GM12864 (cell line): ENCODE results near the gene VAMP5.
"Not testable (repeated sequence)": the region's sequence is repeated elsewhere in the genome, so short reads cannot be mapped to it uniquely, and the experiment has no call there.

Experiments
- DNase-seq: peaks from one replicate; pipeline ENCODE4 v3.0.0-alpha.2; 2011; ENCODE audit warnings: low read depth
- H3K4me3 ChIP-seq: 2 replicates; pipeline ENCODE4 v1.5.1; 2011; ENCODE audit warnings: mild to moderate bottlenecking, low read depth, low read length, control low read depth
- TF ChIP-seq, protein P1 (sequence below): IDR thresholded peaks from 2 replicates; pipeline ENCODE4 v1.5.1; 2011; ENCODE audit warnings: low read depth, mild to moderate bottlenecking, moderate library complexity, low read length, control low read depth, inconsistent platforms; ENCODE audit errors: missing control alignments

The VAMP5 gene

DNA sequence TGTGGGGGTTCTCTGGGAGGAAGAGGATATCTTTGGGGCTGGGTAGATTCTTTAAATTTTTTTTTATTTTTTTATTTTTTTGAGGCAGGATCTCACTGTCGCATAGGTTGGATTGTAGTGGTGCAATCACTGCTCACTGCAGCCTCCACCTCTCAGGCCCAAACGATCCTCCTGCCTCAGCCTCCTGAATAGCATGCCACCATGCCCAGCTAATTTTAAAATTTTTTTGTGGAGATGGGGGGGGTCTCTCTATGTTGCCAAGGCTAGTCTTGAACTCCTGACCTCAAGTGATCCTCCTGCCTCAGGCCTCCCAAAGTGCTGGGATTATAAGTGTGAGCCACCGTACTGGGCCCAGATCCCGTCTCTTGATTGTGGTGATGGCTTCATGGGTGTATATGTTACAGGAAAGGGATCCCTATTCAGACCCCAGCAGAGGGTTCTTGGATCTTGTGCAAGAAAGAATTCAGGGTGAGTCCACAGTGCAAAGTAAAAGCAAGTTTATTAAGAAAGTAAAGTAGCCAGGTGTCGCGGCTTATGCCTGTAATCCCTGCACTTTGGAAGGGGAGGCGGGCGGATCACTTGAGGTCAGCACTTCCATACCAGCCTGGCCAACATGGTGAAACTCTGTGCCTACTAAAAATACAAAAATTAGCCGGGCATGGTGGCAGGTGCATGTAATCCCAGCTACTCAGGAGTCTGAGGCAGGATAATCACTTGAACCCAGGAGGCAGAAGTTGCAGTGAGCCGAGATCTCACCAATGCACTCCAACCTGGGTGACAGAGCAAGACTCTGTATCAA lies 29.7 kb downstream of the VAMP5 start:
- TF ChIP-seq, protein P1, sequence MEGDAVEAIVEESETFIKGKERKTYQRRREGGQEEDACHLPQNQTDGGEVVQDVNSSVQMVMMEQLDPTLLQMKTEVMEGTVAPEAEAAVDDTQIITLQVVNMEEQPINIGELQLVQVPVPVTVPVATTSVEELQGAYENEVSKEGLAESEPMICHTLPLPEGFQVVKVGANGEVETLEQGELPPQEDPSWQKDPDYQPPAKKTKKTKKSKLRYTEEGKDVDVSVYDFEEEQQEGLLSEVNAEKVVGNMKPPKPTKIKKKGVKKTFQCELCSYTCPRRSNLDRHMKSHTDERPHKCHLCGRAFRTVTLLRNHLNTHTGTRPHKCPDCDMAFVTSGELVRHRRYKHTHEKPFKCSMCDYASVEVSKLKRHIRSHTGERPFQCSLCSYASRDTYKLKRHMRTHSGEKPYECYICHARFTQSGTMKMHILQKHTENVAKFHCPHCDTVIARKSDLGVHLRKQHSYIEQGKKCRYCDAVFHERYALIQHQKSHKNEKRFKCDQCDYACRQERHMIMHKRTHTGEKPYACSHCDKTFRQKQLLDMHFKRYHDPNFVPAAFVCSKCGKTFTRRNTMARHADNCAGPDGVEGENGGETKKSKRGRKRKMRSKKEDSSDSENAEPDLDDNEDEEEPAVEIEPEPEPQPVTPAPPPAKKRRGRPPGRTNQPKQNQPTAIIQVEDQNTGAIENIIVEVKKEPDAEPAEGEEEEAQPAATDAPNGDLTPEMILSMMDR: no peak
- DNase-seq: no peak
- H3K4me3 ChIP-seq: no peak overlapping the region

DNA sequence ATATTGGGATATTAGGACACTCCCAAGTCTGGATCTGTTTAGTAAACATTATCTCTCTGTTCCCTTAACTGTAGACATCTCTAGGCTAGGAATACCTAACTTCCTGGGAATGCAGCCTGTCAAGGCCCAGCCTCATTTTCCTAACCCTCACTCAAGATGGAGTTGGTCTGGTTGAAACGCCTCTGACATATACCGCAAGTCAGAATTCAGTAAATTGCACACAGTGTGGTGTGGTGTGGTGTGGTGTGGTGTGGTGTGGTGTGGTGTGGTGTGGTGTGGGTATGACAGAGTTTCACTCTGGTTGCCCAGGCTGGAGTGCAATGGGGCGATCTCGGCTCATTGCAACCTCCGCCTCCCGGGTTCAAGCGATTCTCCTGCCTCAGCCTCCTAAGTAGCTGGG lies 30.5 kb downstream of the VAMP5 start:
- not testable (repeated sequence) for DNase-seq, H3K4me3 ChIP-seq

DNA sequence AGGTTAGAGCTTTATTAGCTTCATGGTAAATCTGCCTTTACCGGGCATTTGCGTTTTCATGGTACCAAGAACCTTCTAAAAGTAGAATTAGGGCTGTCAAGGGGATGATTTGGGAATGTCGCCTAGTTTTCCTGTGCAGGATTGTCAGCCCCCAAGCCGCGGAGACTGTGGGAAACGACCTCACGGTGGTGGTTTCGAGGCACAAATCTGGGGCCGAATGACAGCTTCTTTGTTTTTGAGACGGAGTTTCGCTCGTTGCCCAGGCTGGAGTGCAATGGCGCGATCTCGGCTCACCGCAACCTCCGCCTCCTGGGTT lies 31.1 kb downstream of the VAMP5 start:
- TF ChIP-seq, protein P1: no peak
- no peak for DNase-seq
- no peak overlapping the region; the same call in 1 of the 2 replicates for H3K4me3 ChIP-seq

DNA sequence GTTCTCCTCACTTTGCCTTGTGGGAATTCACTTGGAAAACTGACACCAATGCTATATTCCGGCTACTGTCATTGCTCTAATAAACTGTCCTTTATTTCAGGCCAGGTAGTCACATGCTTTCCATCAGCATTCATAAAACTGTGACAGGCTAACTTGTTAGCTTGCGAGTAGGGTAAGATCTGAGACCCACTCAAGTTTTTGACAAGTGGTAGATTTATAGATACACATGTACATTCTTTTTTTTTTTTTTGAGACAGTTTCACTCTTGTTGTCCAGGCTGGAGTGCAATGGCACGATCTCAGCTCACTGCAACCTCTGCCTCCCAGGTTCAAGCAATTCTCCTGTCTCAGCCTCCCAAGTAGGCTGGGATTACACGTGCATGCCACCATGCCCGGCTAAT lies 33.5 kb downstream of the VAMP5 start:
- peak overlapping the region; percentile 89; the same call in 1 of the 2 replicates for H3K4me3 ChIP-seq
- not testable (repeated sequence) for DNase-seq

DNA sequence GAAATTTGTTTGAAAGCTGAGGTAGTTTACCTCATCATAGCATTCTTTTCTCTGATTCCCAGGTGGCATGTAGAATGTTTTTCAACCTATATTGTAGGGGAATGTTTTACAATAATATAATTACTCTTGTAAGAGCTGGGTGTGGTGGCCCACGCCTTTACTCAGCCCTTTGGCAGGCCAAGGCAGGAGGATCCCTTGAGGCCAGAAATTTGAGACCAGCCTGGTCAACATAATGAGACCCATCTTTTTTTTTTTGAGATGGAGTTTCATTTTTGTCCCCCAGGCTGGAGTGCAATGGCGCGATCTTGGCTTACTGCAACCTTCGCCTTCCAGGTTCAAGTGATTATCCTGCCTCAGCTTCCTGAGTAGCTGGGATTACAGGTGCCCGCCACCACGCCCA lies 35.4 kb downstream of the VAMP5 start:
- no peak overlapping the region for H3K4me3 ChIP-seq
- no peak for DNase-seq
- TF ChIP-seq, protein P1: no peak

DNA sequence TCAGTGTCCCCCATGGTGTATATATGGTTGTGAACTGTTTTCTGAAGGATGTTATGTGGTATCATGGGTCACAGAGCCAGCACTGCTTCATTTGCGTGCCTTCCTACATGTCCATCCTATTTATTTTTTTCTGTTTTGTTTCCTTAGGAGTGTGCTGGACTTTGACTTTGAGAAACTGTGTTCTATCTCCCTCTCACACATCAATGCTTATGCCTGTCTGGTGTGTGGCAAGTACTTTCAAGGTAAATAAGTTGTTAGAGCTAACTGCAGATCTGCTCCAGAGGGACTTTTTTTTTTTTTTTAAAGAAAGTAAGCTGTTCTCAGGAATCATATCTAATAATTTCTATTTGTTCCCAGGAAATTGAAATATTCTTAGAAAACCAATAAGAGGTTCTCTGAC lies 37.1 kb downstream of the VAMP5 start:
- TF ChIP-seq, protein P1: no peak
- H3K4me3 ChIP-seq: no peak overlapping the region
- no peak for DNase-seq

DNA sequence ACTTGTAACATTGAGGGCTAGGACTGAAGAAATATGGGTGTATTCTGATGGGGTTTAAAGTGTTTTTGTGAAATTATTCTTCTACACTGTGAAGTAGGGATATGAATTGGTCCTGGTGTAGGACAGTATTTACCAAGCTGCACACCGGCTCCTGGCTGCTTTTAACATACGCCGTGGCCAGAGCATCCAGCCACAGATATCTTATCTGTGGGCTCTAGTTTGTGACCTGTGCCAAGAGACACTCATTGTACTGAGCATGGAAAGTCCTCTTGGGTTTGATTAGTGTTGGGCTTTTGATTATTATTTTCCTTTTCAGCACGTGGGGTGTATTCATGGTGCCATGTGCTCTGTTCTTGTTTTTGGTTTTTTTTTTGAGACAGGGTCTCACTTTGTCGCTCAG lies 39.8 kb downstream of the VAMP5 start:
- DNase-seq: no peak
- H3K4me3 ChIP-seq: no peak overlapping the region

DNA sequence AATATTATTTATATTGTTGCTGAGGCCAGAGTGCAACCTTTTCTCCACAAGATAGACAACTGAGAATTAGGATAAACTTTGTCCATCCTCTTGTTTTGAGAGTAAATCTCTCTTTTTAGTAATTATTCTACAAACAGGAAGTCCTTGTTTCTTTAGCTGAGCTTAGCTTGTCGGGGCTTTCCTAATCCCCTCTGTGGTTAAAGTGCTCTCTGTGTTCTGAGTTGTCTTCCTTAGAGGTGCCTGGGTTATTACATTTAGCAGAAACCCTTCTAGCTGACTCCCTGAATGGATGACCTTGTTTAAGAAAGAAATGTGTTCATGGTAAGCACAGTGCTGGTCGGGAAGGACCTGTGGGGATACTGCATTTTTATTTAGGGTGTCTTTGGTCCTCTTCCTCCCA lies 44.4 kb downstream of the VAMP5 start:
- DNase-seq: no peak
- TF ChIP-seq, protein P1: no peak
- H3K4me3 ChIP-seq: no peak overlapping the region

More for the DNA sequence above, 39.8 kb downstream of the VAMP5 start:
- TF ChIP-seq, protein P1: no peak
